ENCODE measurements around the gene DTNBP1. TPM values are rescaled to one million over a fixed set of nuclear protein-coding genes. Genes with fewer than 3 reads are reported as not detected.

DTNBP1 gene
- total RNA-seq, 1 experiment from 2014 or later = 10.3 TPM

GRCh38 chr6:15500901-15501825, 161.7 kb downstream of the DTNBP1 start:
- H3K4me3 ChIP-seq = no peak overlapping the region
- no peaks in the 10 kb centered on the region for H3K36me3 ChIP-seq
- no peaks in the 10 kb centered on the region for H3K27me3 ChIP-seq
- no peaks in the 10 kb centered on the region for H3K9me3 ChIP-seq
- DNase-seq = no peak

DNA sequence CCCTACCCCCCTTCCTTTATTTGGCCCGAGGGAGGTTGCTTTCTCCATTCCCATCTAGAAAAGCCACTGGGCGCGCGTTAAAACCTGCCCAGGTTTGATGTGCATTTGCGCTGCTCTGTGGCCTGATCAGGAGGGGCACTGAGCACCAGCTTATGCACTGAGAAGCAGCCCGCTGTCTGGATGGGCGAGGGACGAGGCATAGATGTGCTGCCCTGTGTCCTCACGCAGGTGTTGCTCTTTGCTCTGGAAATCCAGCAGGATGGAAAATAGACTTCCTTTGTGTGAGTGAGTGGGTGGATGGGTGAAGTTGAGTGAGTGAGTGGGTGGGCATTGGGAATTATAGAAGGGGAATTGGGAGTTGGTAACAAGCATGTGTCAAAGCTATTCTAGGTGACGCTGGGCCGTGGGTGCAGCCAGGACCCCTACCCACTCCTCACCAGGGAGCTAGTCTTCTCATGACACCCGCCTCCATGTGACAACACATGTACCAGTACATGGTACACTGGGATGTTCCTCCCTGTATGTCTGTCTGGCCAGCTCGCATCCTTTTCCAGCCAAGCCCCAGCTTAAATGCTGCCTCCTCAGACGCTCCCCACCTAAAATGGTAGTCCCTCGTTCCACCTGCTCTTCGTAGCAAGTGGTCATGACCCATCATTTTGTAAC, 162.6 kb downstream of the DTNBP1 start:
- no peak for DNase-seq
- no peak overlapping the region for H3K4me3 ChIP-seq
- H3K9me3 ChIP-seq = no peaks in the 10 kb centered on the region
- no peaks in the 10 kb centered on the region for H3K27me3 ChIP-seq
- H3K36me3 ChIP-seq = no peaks in the 10 kb centered on the region

GRCh38 chr6:15499591-15499990, 163.2 kb downstream of the DTNBP1 start:
- Histone ChIP-seq H3K27me3 (no peaks in the 10 kb centered on the region), H3K36me3 (no peaks in the 10 kb centered on the region), H3K9me3 (no peaks in the 10 kb centered on the region), H3K4me3 (no peak overlapping the region)
- DNase-seq = no peak

DNA sequence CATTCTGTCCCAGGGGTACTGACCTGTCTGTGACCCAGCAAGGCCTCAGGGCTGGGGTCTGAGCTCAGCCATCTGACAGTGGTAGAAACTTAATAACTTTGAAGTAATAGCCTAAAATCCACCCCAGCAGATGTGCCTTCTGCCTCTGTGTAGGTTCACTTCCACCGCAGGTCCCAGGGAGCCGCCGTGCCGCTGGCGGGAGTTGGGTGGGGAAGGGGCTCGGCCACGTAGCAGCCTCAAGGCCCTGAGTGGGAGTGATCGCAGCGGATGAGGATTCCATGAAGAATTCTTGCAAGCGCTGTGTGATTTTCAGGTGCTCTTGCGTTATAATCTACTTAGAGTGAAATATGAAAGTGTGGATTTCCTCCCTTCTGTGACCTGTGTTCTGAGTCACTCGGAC, 163.7 kb downstream of the DTNBP1 start:
- H3K27me3 ChIP-seq = no peaks in the 10 kb centered on the region
- no peaks in the 10 kb centered on the region for H3K9me3 ChIP-seq
- no peaks in the 10 kb centered on the region for H3K36me3 ChIP-seq
- no peak for DNase-seq
- no peak overlapping the region for H3K4me3 ChIP-seq

DNA sequence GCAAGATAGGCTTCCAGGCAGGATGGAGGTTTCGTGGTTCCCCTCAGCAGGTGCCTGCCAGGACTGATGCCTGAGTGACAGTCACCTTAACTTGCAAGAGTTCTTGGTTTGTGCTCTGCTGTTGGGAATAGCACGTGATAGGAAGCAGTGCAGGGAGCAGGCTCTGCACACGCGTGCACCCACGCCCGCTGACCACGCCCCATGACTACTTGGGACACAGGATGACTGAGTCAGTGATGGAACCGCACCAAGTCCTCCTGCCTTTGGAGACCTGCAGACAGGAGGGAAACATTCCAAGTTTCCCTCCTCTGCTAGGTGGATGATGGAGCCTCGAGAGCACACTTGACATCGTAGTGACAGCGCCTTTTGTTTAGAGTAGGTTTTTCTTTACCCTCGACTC, 164.2 kb downstream of the DTNBP1 start:
- Histone ChIP-seq H3K4me3 (no peak overlapping the region), H3K36me3 (no peaks in the 10 kb centered on the region), H3K27me3 (no peaks in the 10 kb centered on the region), H3K9me3 (no peaks in the 10 kb centered on the region)
- DNase-seq = peak; percentile 12

- Histone ChIP-seq H3K4me3 (no peak overlapping the region), H3K36me3 (no peaks in the 10 kb centered on the region), H3K9me3 (no peaks in the 10 kb centered on the region), H3K27me3 (no peaks in the 10 kb centered on the region)
- no peak for DNase-seq
Observed at GRCh38 chr6:15496345-15497131, 166.3 kb downstream of the DTNBP1 start.

- no peak for DNase-seq
- Histone ChIP-seq H3K27me3 (no peaks in the 10 kb centered on the region), H3K4me3 (no peak overlapping the region), H3K36me3 (no peaks in the 10 kb centered on the region), H3K9me3 (no peaks in the 10 kb centered on the region)
Observed at GRCh38 chr6:15495375-15495901, 167.4 kb downstream of the DTNBP1 start.

- H3K36me3 ChIP-seq = no peaks in the 10 kb centered on the region
- H3K27me3 ChIP-seq = no peaks in the 10 kb centered on the region
- H3K9me3 ChIP-seq = no peaks in the 10 kb centered on the region
- no peak for DNase-seq
- no peak overlapping the region for H3K4me3 ChIP-seq
Observed at GRCh38 chr6:15493437-15494168, 169.2 kb downstream of the DTNBP1 start.

DNA sequence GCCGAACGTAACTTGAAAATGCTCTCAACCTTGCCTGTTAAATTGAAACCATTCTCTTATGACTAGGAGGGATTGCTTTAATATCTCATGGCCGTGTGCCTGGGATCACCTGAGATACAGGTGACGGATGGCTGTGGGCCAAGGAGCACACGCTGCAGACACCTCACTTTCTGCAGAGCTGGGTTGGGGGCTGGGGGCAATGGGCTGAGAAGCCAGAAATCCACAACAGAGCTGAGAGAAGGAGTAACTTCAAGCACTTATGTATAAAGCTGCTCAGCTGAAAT, 170.9 kb downstream of the DTNBP1 start:
- Histone ChIP-seq H3K9me3 (no peaks in the 10 kb centered on the region), H3K27me3 (no peaks in the 10 kb centered on the region), H3K4me3 (no peak overlapping the region), H3K36me3 (no peaks in the 10 kb centered on the region)
- DNase-seq = no peak

DNA sequence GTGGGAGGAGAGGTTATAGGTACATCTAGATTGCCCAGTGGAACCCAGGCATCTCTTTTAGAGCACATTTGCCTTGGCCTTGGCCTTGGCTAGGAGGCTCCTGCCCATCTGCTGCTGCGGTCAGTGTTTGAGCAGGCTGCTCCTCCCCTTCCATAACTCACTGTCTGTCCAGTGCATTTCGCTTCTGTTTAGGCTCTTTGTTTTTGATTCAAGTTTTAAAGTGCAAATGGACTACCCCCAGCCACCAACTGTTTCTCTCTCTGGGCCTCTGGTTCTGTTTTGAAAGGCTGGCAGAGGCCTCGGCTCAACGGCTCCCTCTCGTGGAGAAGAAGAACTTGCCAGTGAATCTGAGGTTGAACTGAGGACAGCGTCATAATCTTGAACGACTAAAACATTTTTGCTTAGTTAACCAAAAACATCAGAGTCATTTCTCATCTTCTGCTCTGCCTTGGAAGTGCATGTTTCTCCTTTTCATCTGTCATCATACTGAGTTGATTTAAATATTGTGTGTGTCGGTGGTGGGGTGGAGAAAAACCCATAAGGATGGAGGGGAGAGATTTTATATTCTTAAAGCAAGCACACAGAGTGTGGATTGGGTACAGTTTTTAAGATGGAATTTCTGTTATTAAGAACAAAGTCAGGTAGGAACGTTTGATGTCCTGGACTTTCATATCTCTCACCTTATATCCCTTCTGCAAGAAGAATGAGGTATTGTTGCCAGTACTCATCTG, 171.4 kb downstream of the DTNBP1 start:
- DNase-seq = peak; percentile 25
- Histone ChIP-seq H3K9me3 (no peaks in the 10 kb centered on the region), H3K27me3 (no peaks in the 10 kb centered on the region), H3K36me3 (no peaks in the 10 kb centered on the region), H3K4me3 (no peak overlapping the region)

GRCh38 chr6:15490242-15491100, 172.4 kb downstream of the DTNBP1 start:
- Histone ChIP-seq H3K36me3 (no peaks in the 10 kb centered on the region), H3K9me3 (no peaks in the 10 kb centered on the region), H3K27me3 (no peaks in the 10 kb centered on the region), H3K4me3 (no peak overlapping the region)
- no peak for DNase-seq

DNA sequence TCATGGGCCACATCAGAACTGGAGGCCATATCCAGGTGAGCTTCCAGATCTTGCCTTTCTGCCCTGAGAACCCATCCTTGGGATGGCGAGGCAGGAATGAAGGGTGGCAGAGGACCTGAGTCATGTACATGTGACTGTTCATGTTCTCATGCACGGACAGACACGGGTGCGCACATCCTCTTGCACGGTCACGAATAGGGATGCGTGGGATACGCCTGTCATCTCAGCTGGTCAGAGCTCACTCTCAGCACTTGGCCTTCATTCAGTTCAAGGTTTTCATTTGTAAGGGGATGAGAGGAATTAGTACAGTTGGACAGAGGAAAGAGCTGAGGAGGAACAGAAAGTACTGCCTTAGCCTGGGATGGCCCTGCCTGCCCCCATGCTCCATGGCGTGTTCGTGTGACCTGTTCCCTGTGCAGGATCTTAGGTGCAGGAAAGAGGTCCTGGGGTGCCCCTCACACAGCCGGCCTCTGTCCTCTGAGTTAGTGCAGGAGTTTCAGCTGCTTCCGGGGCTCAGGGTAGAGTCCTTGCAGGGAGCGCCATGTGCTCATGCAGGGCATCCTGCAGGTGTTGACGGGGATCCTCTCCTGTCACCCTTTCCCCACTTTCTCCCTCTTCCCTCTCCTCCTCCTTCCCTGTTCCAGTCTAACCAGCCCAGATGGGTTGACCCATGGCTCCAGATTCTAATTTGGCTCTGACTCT, 173.4 kb downstream of the DTNBP1 start:
- H3K27me3 ChIP-seq = no peaks in the 10 kb centered on the region
- H3K9me3 ChIP-seq = no peaks in the 10 kb centered on the region
- no peaks in the 10 kb centered on the region for H3K36me3 ChIP-seq
- DNase-seq = no peak
- no peak overlapping the region for H3K4me3 ChIP-seq

- Histone ChIP-seq H3K27me3 (no peaks in the 10 kb centered on the region), H3K4me3 (no peak overlapping the region)
Observed at GRCh38 chr6:15487262-15487661, 175.6 kb downstream of the DTNBP1 start.

GRCh38 chr6:15485936-15486335, 176.9 kb downstream of the DTNBP1 start:
- Histone ChIP-seq H3K36me3 (no peaks in the 10 kb centered on the region), H3K27me3 (no peaks in the 10 kb centered on the region), H3K9me3 (no peaks in the 10 kb centered on the region), H3K4me3 (no peak overlapping the region)
- DNase-seq = no peak

More at GRCh38 chr6:15487262-15487661, 175.6 kb downstream of the DTNBP1 start:
- H3K9me3 ChIP-seq = no peaks in the 10 kb centered on the region
- no peaks in the 10 kb centered on the region for H3K36me3 ChIP-seq
- no peak for DNase-seq

DNA sequence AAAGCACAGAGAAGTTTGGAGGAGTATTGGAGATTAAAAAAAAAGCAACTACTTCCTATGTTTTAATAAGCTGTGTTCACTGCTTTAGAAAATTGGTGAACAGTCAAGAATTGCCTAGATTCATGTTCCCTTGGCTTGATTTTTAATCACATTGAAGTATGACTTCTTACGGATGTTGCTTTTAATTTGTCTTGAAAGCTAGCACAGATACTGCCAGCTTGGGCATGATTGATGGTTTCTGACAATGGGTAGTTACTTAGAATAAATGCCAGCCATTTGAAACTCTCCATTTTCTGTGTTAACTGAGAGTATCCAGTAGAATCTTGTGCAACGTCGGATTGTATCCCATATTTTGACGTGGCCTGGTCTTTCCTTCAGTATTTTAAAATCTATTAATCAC, 178.0 kb downstream of the DTNBP1 start:
- no peak for DNase-seq
- no peak overlapping the region for H3K4me3 ChIP-seq
- H3K36me3 ChIP-seq = no peaks in the 10 kb centered on the region
- H3K27me3 ChIP-seq = no peaks in the 10 kb centered on the region
- H3K9me3 ChIP-seq = no peaks in the 10 kb centered on the region
